ENCODE data around the gene FASTKD2.

The FASTKD2 gene

GRCh38 chr2:206765242-206766056 lies at the start of gene FASTKD2, which contains the start of gene MDH1B:
Gene FASTKD2 (plus strand): TSS chr2:206765606. CDS start chr2:206766694, 1,088 bp downstream.
Gene MDH1B (minus strand): TSS chr2:206765328. CDS start chr2:206765271, 57 bp downstream.
- peak; percentile 70 to 79 (median 70) for DNase-seq (ENCODE audit: low read depth in 2 of 3, low spot score in 2 of 3)

GRCh38 chr2:206716623-206717022 lies 48.8 kb upstream of the FASTKD2 start:
- DNase-seq (ENCODE audit: low read depth in 2 of 3, low spot score in 2 of 3) = no peak

- DNase-seq (ENCODE audit: low read depth in 2 of 3, low spot score in 2 of 3) = no peak
Observed at GRCh38 chr2:206718296-206718695, 47.1 kb upstream of the FASTKD2 start, which contains the start of gene DYTN. Gene DYTN (minus strand): TSS chr2:206718396. CDS start chr2:206718279, 117 bp downstream.

GRCh38 chr2:206721256-206721920 lies 44.0 kb upstream of the FASTKD2 start:
- DNase-seq (ENCODE audit: low read depth in 2 of 3, low spot score in 2 of 3) = no peak

GRCh38 chr2:206723288-206723687 lies 42.1 kb upstream of the FASTKD2 start:
- DNase-seq (ENCODE audit: low read depth in 2 of 3, low spot score in 2 of 3) = no peak

GRCh38 chr2:206727287-206727686 lies 38.1 kb upstream of the FASTKD2 start:
- DNase-seq (ENCODE audit: low read depth in 2 of 3, low spot score in 2 of 3) = no peak

GRCh38 chr2:206728277-206729199 lies 36.9 kb upstream of the FASTKD2 start:
- no peak for DNase-seq (ENCODE audit: low read depth in 2 of 3, low spot score in 2 of 3)

- no peak for DNase-seq (ENCODE audit: low read depth in 2 of 3, low spot score in 2 of 3)
Observed at GRCh38 chr2:206733341-206733740, 32.1 kb upstream of the FASTKD2 start.

- no peak for DNase-seq (ENCODE audit: low read depth in 2 of 3, low spot score in 2 of 3)
Observed at GRCh38 chr2:206736935-206737334, 28.5 kb upstream of the FASTKD2 start.

- no peak for DNase-seq (ENCODE audit: low read depth in 2 of 3, low spot score in 2 of 3)
Observed at GRCh38 chr2:206739271-206739670, 26.1 kb upstream of the FASTKD2 start.

- DNase-seq (ENCODE audit: low read depth in 2 of 3, low spot score in 2 of 3) = no peak
Observed at GRCh38 chr2:206740800-206741199, 24.6 kb upstream of the FASTKD2 start.

- no peak for DNase-seq (ENCODE audit: low read depth in 2 of 3, low spot score in 2 of 3)
Observed at GRCh38 chr2:206756816-206757215, 8.6 kb upstream of the FASTKD2 start.

GRCh38 chr2:206764673-206765241 lies 649 bp upstream of the FASTKD2 start:
- no peak for DNase-seq (ENCODE audit: low read depth in 2 of 3, low spot score in 2 of 3)

GRCh38 chr2:206766057-206766930 lies 888 bp downstream of the FASTKD2 start:
- no peak for DNase-seq (ENCODE audit: low read depth in 2 of 3, low spot score in 2 of 3)

GRCh38 chr2:206774871-206775270 lies 9.5 kb downstream of the FASTKD2 start:
- no peak for DNase-seq (ENCODE audit: low read depth in 2 of 3, low spot score in 2 of 3)

GRCh38 chr2:206776432-206776831 lies 11.0 kb downstream of the FASTKD2 start:
- no peak for DNase-seq (ENCODE audit: low read depth in 2 of 3, low spot score in 2 of 3)

- no peak for DNase-seq (ENCODE audit: low read depth in 2 of 3, low spot score in 2 of 3)
Observed at GRCh38 chr2:206780671-206781070, 15.3 kb downstream of the FASTKD2 start.

- no peak for DNase-seq (ENCODE audit: low read depth in 2 of 3, low spot score in 2 of 3)
Observed at GRCh38 chr2:206783718-206784117, 18.3 kb downstream of the FASTKD2 start.

- DNase-seq (ENCODE audit: low read depth in 2 of 3, low spot score in 2 of 3) = no peak
Observed at GRCh38 chr2:206784559-206785353, 19.4 kb downstream of the FASTKD2 start.
